Uterus (tissue), 2 donors: Measurements from ENCODE around the gene RAPGEF5.

Experiments used
- CTCF ChIP-seq, 4 experiments: fragments of 200-600 bp in 2 of 4; fragments of 450-650 bp in 2 of 4; sonication (generic) in 2 of 4; IDR thresholded peaks; one replicate each; pipeline ENCODE4 v1.5.1; 2016 to 2019; ENCODE audit warnings: antibody characterized with exemption in 4 of 4, mild to moderate bottlenecking in 2 of 4, moderate library complexity in 1 of 4
- POLR2A ChIP-seq, 2 donors: fragments of 450-650 bp; IDR thresholded peaks; one replicate each; pipeline ENCODE4 v1.6.1; 2016; ENCODE audit warnings: antibody characterized with exemption in 2 of 2, mild to moderate bottlenecking in 1 of 2, moderate library complexity in 1 of 2

GRCh38 chr7:22275661-22276060 is 81.3 kb downstream of the RAPGEF5 start:
- TF ChIP-seq POLR2A (IDR thresholded peaks at IDR 0.05), result no peak
- TF ChIP-seq CTCF (IDR thresholded peaks at IDR 0.05), result no peak
